Superior temporal gyrus (tissue), 1 donor: ENCODE results near the gene TMEM238.
"Not testable (repeated sequence)": the region's sequence is repeated elsewhere in the genome, so short reads cannot be mapped to it uniquely, and the experiment has no call there.

ENCODE experiments used
- DNase-seq: peaks from one replicate; pipeline ENCODE4 v3.0.0-alpha.2; 2016; ENCODE audit errors: extremely low spot score

The TMEM238 gene

DNA sequence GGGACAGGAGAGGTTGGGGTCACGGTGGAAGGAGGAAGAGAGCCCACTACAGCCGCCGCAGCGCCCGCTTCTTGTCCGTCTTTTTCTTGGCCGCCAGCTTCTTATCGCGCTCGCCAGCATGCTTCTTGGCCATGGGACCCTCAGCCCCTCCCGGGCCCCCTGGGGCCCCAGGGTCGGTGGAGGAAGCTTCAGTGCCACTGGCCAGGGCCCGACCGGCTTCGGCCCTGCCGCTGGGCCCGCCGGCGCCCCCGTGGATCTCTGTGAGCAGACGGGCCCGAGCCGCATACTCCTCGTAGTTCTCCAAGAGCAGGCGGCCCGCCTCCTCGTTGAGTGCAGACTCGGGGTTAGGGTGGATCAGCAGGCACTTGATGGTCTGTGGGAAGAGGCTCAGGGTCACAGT, 17.3 kb upstream of the TMEM238 start:
- not testable (repeated sequence) for DNase-seq

DNA sequence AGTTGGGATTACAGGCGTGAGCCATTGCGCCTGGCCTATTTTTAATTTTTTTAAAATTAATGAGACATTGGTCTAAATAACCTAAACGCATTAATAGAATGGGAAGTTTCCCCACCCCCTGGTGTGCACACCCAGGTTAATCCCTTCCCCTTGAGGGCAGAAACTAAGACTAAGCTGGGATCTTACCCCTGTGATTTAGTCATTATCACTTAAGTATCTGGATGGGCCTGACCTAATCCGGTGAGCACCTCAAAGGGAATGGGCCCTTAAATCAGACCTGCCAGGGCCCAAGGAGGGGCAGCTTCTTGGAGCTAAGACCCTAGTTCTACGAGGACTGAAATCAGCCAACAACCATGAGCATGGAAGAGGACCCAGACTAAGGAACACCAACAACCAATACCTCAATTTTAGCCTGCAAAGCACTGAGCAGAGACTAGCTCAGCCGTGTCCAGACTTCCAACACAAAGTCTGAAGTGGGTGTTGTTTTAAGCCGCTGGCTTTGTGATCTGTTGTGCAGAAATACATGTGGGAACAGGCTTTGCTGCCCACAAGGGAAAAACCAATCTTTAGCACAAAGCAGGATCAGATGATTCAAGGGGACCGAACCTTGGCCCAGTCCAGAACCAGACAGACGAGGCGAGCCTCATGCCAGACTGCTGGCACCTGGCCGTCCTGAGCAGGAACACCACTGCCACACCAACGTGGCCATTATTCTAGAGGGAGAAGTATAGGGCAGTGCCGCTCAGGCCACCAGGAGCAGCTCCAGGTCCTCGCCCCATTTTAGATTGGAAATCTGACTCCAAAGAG, 16.4 kb upstream of the TMEM238 start:
- no peak for DNase-seq

DNA sequence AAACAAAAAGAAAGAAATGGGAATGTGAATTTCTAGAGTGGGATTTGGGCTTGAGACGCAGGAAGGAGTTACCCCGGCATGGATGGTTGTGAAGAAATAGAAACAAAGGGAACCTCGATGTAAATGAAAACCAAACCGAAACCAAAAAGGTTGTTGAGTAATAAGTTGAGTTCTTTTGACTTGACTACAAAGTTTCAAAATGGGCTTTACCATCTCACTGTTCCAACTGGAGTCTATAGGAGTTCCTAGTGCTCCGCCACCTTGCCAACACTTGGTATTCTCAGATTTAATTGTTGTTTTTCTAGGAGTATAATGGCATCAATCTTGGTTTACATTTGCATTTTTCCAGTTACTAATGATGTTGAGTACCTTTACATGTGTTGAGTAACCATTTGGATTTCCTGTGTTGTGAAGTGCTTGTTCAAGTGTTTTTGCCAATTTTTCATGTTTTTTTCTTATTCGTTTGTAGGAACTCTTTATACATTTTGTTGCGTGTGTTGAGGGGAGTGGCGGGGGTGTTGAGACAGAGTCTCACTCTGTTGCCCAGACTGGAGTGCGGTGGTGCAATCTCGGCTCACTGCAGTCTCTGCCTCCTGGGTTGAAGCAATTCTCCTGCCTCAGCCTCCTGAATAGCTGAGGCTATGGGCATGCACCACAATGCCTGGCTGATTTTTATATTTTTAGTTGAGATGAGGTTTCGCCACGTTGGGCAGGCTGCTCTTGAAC, 14.3 kb upstream of the TMEM238 start:
- DNase-seq, result no peak

DNA sequence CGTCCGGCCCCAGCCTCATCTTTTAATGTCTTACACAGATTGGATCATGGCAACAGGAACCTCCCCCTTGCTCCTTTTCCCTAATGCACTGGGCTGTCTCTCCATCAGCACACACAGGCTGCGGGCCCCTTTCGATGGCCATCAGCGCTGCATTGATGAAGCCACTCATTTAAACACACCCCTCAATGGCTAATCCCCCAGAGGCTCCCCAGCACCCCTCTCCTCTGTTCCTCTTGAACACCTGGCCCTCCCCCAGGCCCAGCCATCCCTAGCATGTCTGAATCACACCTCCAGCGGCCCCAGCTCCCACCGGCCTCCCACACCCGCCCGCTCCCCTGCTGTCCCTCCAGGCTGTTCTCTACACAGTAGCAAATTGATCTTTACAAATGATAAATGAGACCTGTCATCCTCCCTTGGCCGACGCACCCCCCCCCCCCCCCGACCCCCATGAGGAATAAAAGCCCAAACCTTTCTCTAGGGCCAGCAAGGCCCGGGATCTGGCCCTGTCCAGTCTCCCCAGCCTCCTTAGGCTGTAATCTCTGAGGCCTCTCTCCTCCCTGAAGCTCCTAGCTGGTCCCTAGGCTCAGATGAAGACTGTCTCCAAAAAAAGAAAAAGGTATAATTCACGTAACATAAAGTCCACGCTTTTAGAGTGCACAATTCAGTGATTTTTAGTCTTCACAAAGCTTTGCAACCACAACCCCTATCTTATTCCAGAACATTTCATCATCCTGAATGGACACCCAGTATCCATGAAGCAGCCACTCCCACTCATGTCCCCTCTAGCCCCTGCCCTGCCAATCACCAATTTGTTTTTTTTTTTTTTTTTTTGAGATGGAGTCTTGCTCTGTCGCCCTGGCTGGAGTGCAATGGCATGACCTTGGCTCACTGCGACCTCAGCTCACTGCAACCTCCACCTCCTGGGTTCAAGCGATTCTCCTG, 9.0 kb upstream of the TMEM238 start:
- DNase-seq, result no peak

DNA sequence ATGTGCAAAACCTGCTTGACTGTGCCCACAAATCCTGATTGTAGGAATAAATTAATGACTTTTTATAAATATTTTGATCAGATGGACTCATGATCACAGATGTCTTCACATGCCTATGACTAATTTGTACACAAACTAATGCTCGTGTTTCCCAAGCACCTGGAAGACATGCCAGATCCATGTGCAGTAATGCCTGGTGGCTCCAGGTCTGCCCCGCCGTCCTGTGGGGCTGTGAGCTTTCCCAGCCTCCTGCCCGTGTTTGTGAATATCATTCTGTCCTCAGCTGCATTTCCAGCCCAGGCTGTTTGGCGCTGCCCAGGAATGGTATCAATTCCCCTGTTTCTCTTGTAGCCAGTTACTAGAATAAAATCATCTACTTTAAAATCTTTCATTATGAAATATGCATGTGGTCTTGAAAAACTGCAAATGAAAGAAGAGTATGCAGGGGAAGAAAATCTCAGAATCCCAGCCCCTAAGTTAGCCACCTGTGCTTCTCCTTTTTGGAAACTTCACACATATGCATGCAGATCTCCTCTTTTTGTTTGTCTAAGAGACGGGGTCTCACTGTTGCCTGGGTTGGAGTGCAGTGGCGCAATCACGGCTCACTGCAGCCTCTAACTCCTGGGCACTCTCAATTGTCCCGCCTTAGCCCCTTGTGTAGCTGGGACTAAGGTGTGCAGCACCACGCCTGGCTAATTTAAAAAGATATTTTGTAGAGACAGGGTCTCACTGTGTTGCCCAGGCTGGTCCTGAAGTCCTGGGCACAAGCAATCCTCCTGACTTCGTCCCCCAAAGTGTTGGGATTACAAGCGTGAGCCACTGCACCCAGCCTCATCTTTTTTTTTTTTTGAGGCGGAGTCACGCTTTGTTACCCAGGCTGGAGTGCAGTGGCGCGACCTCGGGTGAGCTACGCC, 7.9 kb upstream of the TMEM238 start:
- no peak for DNase-seq

DNA sequence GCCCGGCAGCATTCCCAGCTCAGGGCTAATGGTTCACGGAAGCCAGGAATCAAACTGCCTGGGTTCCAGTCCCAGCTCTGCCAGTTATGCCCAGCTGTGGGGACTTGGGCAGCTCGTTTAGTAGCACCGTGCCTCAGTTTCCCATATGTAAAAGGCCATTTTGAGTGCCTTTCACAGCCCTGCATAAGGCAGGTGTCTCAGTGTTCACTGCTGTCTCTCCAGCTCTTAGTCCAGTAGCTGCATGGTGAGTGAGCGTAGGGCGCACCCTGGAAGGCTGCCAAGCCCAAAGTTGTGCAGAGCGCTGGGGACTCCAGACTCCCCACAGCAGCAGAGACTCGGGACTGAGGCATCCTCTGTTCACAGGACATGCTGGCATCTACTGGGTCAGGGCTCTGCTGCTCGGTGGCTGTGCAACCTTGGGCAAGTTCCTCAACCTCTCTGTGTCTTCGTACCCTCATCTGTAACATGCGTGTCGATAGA, 7.1 kb upstream of the TMEM238 start:
- DNase-seq, result no peak

DNA sequence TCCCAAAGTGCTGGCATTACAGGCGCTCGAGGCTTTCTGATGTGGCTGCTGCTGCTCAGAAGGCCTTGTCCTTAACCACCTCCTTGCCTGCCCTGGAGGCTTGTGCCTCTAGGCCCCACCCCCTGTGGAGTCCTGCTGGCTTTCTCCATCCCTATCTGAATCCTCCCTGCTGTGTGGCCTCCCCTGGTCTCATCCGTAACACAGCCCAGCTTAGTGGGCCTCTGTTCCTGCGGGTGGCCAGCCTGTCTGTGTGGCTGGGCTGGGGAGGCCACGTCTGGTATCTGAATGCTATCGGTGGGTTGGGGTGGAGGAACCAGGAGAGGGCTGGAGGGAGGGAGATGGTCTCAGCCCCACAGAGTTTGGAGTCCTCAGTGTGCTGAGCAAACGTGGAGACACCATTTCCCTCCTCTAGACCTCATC, 6.4 kb upstream of the TMEM238 start:
- DNase-seq, result no peak

DNA sequence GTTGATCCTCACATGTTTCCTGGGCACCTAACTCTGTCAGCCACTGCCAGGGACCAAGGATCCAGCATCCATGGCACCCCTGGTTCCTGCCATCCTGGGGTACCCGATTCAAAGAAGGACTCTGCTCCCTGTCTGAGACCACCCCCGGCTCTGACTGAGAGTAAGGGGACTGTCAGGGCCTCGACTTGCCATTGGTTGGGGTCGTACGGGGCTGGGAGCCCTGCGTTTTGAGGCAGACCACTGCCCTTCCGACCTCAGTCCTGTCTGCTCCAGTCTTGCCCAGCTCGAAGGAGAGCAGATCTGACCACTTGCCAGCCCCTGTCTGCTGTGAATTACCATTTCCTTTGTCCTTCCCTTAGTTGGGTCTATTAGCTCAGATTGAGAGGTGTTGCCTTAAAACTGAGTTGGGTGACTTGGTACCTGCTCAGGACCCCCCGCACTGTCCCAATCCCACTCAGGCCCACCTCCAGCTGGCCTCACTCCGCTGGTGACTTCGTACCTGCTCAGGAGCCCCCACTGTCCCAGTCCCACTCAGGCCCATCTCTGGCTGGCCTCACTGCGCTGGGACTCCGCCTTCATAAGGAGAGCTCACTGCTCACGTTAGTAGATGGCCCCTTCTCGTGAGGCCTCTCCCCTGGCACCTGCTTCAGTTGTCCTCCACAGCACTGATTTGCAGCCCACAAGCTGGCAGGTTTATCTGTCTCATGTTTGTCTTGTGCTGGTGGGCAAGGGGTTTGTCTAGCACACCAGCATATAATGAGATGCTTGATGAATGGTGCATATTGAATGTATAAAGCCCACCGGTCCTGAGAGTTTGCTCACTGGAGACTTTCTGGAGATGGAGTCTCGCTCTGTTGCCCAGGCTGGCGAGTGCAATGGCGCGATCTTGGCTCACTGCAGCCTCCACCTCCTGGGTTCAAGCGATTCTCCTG, 5.6 kb upstream of the TMEM238 start:
- DNase-seq, result no peak

DNA sequence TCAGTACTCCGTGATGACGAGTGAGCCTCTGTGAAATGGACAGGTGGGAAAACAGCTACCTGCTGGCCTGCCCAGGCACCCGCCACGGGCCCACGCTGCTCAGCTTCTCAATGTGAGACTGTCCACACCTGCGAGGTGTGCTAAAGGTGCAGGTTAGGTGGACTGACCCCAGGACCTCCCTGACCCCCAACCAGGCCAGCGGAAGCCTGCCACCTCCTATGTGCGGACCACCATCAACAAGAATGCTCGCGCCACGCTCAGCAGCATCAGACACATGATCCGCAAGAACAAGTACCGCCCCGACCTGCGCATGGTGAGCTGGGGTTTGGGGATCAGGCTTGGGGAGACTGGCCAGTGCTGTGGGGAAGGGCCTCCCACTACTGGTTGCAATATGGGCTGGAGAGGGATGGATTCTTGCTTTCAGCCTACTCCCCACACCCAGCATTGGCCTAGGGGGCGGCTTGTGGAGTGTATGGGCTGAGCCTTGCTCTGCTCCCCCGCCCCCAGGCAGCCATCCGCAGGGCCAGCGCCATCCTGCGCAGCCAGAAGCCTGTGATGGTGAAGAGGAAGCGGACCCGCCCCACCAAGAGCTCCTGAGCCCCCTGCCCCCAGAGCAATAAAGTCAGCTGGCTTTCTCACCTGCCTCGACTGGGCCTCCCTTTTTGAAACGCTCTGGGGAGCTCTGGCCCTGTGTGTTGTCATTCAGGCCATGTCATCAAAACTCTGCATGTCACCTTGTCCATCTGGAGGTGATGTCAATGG, 3.8 kb upstream of the TMEM238 start:
- no peak for DNase-seq

DNA sequence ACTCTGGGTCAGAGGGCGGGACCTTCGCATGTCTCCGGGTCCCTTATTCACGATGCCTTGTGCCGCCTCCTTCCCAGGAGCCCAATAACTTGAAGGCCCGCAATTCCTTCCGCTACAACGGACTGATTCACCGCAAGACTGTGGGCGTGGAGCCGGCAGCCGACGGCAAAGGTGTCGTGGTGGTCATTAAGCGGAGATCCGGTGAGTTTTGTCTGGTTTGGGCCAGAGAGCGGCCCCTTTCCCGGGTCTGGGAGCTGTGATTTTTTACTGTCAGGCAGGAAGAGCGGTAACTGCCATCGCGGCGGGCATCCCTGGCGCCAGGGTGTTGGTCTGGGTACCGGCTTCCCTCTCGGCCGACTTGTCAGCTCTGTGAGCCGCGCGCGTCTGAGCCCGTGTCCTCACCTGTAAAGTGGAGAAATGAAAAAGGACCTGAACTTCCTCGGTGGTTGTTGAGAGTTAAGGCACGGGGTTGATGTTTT, 2.4 kb upstream of the TMEM238 start:
- DNase-seq, result no peak

DNA sequence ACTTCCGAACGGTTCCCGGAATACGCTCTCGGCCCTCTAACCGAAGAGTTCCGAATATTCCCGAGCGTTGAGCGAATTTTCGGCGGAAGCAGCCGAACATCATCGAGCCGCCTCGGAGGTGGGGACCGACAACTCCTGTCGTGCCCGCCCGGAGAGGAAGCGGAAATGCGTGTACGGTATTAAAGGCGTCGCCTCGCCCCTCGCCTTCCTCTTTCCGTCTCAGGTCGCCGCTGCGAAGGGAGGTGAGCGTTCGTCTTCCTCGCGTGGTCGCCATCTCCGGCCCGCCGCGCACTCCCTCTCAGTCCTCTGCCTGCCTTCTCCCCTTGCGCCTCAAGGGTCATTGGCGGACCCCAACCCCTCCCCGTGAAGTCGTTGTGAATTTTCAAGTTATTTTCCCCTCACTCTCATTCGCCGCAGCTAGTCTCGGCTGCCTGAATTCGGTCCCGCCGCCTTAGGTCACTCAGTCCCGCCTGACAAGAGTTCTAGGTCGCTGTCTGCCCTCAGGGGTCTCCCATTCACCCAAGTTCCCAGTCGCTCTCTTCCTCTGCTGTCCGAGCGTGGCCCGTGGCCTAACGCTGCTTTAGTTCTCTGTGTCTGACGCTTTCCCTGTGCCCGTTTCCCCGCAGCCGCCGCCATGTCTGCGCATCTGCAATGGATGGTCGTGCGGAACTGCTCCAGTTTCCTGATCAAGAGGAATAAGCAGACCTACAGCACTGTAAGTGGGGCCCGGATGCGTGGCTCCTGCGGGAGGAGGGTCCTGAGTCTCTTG, 1.8 kb upstream of the TMEM238 start, which contains the start of gene RPL28:
RPL28 (plus strand) TSS at position 209 of the 769 bp plus-strand sequence; CDS start at position 635, 426 bp downstream.
- peak; percentile 100 for DNase-seq

DNA sequence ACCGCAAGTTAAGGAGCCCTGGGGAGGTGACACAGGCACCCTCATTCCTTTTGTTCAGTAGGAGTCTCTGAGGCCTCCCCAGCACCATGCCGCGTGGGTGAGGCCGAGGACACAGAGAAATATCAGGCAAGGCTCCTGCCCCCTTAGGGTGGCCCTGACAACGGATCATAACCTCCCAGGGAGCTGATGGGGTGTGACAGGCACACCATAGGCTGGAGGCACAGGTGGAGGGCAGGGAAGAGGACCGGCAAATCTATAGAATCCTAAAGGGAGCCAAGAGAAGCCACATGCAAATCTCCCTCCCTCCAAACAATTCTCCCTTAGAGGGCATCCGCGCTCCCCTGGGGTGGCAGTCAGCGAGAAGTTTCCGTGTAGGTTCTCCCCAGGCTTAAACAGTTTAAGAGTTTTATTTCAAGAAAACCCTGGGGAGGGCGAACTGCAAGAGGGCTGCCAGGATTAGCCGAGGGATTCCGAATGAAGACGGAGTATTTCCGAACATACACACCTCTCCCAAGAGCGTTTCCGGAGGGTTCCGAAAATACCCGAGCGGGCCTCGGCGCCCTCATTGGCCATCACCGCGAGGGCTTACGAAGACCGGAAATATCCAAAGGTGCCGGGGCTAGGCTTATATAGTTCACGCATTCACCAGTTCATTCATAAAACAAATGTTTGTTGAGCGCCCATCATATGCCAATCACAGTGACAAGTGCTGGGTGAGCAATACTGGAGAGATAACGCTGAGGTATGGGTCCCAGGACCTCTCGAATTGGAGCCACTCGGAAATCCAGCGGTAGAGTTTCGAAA, 1.0 kb upstream of the TMEM238 start:
- peak; percentile 97 for DNase-seq

DNA sequence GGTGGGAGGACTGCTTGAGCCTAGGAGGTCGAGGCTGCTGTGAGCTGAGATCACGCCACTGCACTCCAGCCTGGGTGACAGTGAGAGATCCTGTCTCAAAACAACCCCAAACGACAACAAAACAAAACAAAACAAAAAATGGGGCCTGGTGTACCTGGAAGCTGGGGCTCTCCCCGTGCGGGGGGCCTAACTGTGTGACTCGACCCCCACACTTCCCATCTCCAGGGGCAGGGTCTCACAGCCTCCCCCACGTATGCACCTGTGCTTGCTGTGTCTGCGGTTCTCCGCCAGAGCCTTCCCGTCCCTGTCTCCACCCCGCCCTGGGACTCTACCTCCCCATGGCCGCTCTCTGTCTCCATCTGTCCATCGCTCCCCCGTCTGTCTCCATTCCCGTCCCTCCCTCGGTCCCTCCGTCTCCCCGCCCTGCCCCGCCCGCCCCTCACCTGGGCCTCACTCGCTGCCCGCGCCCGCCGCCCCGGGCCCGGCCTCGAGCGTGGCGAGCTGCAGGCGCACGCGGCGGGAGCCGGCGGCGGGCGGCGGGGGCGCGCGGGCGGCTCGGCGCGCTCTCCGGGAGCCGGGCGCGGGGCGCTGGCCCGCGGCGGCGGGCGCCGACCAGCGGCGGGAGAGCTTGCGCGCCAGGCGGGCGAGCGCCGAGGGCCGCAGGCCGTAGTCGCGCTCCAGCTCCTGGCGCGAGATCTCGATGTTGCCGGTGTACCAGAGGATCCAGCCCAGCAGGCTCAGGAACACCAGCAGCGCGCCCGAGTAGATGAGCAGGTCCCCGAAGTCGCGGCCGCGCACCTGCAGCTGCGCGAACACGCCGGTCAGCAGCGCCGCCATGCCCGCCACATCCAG, 587 bp downstream of the TMEM238 start:
- peak; percentile 44 for DNase-seq

DNA sequence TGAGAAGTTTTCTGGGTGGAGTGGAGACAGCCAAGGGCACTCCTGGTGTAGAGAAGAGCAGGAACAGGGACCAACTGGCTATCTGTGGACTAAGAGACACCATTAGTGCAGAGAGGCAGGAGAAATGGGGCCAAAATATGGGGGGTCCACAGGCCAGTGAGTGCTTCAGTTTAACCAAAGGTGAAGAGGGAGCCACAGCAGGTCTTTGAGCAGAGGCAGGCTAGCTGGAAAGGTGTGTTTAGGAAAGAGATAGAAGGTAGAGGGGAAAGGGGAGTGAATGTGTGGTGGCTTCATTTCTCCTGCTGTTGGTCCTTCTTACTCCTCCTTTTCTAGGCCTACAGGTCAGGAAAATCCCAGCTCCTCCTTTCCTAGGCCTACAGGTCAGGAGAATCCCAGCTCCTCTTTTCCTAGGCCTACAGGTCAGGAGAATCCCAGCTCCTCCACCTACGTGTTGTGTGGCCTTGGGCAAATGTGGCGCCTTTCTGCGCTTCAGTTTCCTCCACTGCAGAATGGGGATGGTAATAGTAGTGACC, 1.5 kb downstream of the TMEM238 start:
- DNase-seq, result no peak

DNA sequence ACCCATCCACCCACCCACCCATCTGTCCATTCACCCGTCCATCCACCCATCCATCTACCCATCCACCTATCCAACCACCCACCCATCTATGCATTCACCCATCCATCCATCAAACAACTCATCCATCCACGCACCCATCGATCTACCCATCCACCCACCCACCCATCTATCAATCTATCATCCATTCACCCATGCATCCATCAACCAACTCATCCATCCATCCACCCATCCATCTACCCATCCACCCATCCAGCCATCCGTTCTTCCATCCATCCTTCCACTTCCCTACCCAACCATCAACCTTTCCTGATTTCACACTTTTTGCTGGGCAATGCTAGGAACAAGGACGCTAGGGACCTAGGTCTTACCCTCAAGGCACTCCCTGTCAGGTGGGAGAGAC, 2.1 kb downstream of the TMEM238 start:
- DNase-seq, result no peak

DNA sequence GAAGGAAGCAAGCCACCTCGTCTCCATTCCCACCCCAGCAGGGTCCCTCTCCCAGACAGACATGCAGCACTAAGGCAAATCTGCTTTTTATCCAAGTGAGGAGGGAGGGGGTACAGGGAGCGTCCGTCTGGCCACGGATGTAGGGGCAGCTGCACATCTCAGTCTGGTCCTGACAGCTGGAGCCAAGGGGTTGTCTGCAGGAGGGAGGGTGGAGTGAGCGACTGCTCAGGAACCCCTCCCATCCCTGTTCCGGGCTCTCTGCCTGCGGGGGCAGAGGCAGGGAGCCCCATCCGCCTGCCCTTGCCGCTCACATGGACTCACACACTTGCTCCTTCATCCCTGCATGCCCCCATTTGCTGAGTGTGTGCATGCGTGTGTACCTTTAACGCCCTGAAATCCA, 4.9 kb downstream of the TMEM238 start:
- DNase-seq, result no peak
